GM12875 (cell line): ENCODE results near the gene XRCC2.
"Not testable (repeated sequence)": the region's sequence is repeated elsewhere in the genome, so short reads cannot be mapped to it uniquely, and the experiment has no call there.

Source experiments
- H3K4me3 ChIP-seq: one replicate; pipeline ENCODE4 v1.5.1; 2011; ENCODE audit warnings: low read depth, low read length, control low read depth
- CTCF ChIP-seq: IDR thresholded peaks from 2 replicates; pipeline ENCODE4 v1.5.1; 2011; ENCODE audit warnings: low read depth, mild to moderate bottlenecking, control low read depth, inconsistent platforms, low read length, moderate library complexity, borderline replicate concordance; ENCODE audit not compliant: insufficient read depth

Gene XRCC2

DNA sequence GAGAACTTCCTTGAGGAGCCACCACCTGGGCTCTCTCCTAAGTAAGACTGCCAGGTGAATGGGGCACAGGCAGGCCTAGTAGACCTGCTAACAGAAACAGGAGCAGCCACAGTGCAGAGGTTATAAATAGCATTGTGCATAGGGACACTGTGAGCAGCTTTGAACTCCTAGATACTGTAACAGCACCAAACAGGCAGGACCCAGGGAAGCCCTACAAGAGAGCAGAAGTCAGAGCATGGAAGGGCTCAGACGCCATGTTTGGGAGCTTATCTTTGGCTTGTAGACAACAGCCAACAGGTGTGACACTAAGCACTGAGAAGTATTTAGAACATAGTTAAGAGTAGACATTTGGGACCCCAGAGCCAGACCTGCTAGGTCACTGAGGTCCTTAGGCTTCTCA is 14.5 kb downstream of the XRCC2 start:
- no peak for TF ChIP-seq CTCF
- no peak overlapping the region for H3K4me3 ChIP-seq

- TF ChIP-seq CTCF: no peak
- no peak overlapping the region for H3K4me3 ChIP-seq
Observed at GRCh38 chr7:152660021-152660420, 15.9 kb downstream of the XRCC2 start.

- no peak overlapping the region for H3K4me3 ChIP-seq
- no peak for TF ChIP-seq CTCF
Observed at GRCh38 chr7:152654971-152655370, 21.0 kb downstream of the XRCC2 start.

DNA sequence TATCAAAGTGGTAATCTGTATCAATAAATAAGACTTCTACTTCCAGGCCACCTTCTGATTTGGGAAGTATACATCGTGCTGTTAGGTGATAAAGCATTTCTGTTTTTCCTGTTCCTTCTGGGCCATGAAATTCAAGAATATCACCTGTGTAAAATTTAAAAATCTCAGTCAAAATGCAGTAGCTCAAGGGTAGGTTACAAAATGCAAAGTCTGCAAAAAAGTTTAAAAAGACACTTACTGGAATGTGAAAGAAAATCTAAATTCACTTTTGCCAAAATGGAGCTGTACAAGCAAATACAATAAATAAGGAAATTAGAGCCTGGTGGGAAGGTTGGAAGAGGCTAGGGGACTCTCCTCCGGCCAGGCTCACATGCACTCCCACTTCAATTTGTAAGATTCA is 26.7 kb downstream of the XRCC2 start:
- no peak overlapping the region for H3K4me3 ChIP-seq
- no peak for TF ChIP-seq CTCF

- no peak for TF ChIP-seq CTCF
- no peak overlapping the region for H3K4me3 ChIP-seq
Observed at GRCh38 chr7:152647009-152647408, 28.9 kb downstream of the XRCC2 start.

GRCh38 chr7:152646579-152646978 is 29.4 kb downstream of the XRCC2 start:
- not testable (repeated sequence) for H3K4me3 ChIP-seq

DNA sequence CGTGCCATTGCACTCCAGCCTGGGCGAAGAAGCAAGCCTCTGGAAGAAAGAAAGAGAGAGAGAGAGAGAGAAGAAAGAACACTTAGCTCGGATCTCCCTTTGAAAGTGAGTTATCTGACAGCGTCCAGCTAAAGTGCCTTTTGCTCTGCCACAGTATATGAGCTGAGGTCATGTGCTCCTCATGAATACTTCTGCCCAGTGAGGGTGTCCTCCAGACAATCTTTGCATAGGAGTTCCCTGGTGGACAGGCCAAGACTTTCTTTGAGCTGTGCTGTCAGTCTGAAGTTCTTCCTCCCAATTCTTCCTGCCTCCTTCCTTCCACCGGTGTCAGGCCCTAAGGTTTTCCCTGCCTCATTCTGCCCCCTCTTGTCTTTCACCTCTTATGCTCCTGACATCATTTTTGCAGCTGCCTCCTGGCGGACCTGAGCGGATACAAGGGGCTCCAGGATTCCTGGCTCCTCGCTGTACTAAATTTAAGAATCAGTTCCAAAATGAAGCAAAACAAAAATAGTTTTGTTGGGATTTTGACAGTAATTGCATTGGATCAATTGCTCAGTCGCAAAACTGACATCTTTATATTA is 31.9 kb downstream of the XRCC2 start:
- TF ChIP-seq CTCF: no peak
- H3K4me3 ChIP-seq: no peak overlapping the region

- H3K4me3 ChIP-seq: no peak overlapping the region
- no peak for TF ChIP-seq CTCF
Observed at GRCh38 chr7:152641384-152641783, 34.6 kb downstream of the XRCC2 start.
